VCaP (cell line): ENCODE measurements around the gene DDX39A.

Source experiments
- H3K27ac ChIP-seq: fragments of 450-650 bp; 2 replicates; pipeline ENCODE4 v1.5.1; 2017
- TF ChIP-seq, protein P1 (sequence below): fragments of 450-650 bp; conservative IDR thresholded peaks from 2 replicates; pipeline ENCODE4 v1.5.1; 2017; ENCODE audit warnings: mild to moderate bottlenecking, moderate library complexity

DDX39A gene

GRCh38 chr19:14450168-14450874 lies 31.2 kb upstream of the DDX39A start:
- TF ChIP-seq, protein P1, sequence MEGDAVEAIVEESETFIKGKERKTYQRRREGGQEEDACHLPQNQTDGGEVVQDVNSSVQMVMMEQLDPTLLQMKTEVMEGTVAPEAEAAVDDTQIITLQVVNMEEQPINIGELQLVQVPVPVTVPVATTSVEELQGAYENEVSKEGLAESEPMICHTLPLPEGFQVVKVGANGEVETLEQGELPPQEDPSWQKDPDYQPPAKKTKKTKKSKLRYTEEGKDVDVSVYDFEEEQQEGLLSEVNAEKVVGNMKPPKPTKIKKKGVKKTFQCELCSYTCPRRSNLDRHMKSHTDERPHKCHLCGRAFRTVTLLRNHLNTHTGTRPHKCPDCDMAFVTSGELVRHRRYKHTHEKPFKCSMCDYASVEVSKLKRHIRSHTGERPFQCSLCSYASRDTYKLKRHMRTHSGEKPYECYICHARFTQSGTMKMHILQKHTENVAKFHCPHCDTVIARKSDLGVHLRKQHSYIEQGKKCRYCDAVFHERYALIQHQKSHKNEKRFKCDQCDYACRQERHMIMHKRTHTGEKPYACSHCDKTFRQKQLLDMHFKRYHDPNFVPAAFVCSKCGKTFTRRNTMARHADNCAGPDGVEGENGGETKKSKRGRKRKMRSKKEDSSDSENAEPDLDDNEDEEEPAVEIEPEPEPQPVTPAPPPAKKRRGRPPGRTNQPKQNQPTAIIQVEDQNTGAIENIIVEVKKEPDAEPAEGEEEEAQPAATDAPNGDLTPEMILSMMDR, result no peak
- H3K27ac ChIP-seq, result no peak overlapping the region

GRCh38 chr19:14449321-14449720 lies 30.2 kb upstream of the DDX39A start:
- TF ChIP-seq, protein P1, result no peak
- H3K27ac ChIP-seq, result no peak overlapping the region

DNA sequence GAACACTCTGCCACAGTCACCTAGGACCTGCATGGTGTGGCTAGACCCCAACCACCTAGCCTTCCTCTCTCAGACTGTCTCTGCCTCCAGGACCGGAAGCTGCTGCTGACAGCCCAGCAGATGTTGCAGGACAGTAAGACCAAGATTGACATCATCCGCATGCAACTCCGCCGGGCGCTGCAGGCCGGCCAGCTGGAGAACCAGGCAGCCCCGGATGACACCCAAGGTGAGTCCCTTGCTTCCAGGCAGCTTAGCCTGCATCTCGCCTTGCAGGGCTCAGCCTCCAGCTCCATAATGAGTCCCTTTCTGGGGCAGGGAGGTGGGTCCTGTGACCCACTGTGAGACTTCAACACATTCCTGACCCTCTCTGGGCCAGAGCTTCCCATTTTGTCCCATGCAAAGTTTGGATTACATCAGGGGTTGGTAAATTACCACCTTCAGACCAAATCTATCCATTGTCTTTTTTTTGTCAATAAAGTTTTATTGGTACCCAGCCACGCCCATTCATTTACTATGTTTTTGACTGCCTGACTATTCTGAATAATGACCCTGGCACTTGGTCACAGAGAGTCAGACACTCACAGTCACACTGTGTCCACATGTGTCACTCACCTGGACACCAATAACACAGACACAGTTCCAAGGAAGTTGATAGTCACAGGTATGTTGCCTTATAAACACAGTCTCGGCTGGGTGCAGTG lies 27.3 kb upstream of the DDX39A start:
- no peak overlapping the region for H3K27ac ChIP-seq
- TF ChIP-seq, protein P1, result no peak

DNA sequence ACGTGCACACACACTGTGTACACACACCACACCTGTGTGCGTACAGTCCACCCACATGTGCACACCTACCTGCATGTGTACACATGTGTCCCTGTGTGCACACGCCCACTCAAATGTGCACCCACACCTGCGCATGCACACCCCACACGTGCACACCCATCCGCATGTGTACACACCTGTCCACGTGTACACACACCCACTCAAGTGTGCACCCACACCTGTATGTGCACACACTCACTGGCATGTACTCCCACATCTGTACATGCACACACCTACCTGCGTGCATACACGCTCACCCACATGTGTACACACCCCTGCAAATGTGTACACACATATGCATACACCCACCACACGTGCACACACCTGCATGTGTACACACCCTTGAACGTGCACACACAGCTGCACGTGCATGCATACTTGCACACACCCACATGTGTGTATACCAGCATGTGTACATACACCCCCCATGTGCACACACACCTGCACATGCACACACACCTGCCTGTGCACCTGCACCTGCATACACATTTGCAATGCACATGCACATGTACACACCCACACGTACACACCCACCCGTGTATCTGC lies 24.6 kb upstream of the DDX39A start:
- no peak overlapping the region for H3K27ac ChIP-seq
- TF ChIP-seq, protein P1, result no peak

- TF ChIP-seq, protein P1, result no peak
- H3K27ac ChIP-seq, result no peak overlapping the region
Observed at GRCh38 chr19:14442891-14443631, 23.9 kb upstream of the DDX39A start.

DNA sequence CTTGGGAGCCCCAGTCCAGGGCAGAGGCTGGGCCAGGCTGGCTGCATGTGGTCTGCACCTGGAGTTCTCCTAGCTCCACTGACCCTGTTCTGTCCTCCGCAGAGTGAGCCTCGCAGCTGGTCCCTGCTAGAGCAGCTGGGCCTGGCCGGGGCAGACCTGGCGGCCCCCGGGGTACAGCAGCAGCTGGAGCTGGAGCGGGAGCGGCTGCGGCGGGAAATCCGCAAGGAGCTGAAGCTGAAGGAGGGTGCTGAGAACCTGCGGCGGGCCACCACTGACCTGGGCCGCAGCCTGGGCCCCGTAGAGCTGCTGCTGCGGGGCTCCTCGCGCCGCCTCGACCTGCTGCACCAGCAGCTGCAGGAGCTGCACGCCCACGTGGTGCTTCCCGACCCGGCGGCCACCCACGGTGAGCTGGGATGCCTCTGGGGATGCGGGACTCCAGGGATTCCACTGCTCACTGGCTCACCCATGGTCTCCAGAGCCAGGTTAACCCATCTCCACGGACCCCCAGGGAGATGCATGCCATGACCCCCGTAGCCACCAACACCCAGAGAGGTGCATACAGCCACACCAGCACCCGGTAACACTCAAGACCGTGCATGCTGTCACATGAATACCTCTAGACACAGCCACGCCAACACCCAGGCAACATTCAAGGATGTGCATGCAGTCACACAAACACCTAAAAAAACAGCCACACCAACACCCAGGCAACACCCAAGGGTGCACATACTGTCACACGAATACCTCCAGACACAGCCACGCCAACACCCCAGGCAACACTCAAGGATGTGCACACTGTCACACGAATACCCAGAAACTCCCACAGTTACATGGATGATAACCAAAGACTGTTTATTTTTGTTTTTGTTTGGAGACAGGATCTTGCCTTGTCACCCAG lies 22.1 kb upstream of the DDX39A start:
- TF ChIP-seq, protein P1, result no peak
- no peak overlapping the region for H3K27ac ChIP-seq
